ENCODE results near the gene LRIT1.

The LRIT1 gene

GRCh38 chr10:84181631-84182030 lies 59.7 kb downstream of the LRIT1 start:
- H3K4me3 ChIP-seq, result no peak overlapping the region
- H3K36me3 ChIP-seq, result no peaks in the 10 kb centered on the region
- TF ChIP-seq Cebpa-rat (IDR thresholded peaks at IDR 0.05), result no peak
- H3K4me2 ChIP-seq, result no peak overlapping the region
- H3K4me1 ChIP-seq, result peaks cover 34% of the 10 kb centered on the region
- H3K27ac ChIP-seq, result no peak overlapping the region
- no peaks in the 10 kb centered on the region for H4K20me1 ChIP-seq
- no peak overlapping the region for H3K9ac ChIP-seq
- H3K27me3 ChIP-seq, result no peaks in the 10 kb centered on the region
- peaks cover 16% of the 10 kb centered on the region for H3K9me3 ChIP-seq
